IgD-negative memory B cell (primary cell): ENCODE measurements around the gene RAP1GDS1. TPM values are rescaled to one million over a fixed set of nuclear protein-coding genes. Genes with fewer than 3 reads are reported as not detected.
"Not testable (repeated sequence)": the region's sequence is repeated elsewhere in the genome, so short reads cannot be mapped to it uniquely, and the experiment has no call there.

ENCODE experiments used
- H3K27ac Mint-ChIP-seq, 3 donors: one replicate each; pipeline ENCODE4 v1.8.0; 2020 to 2022; ENCODE audit warnings: mild to moderate bottlenecking in 3 of 3, mixed read lengths in 3 of 3, moderate library complexity in 1 of 3
- H3K27me3 Mint-ChIP-seq: one replicate; pipeline ENCODE4 v1.8.0; 2021; ENCODE audit warnings: mixed read lengths
- H3K36me3 Mint-ChIP-seq: one replicate; pipeline ENCODE4 v1.8.0; 2020; ENCODE audit warnings: mild to moderate bottlenecking, mixed read lengths
- H3K4me1 Mint-ChIP-seq, 3 donors: one replicate each; pipeline ENCODE4 v1.8.0; 2020 to 2022; ENCODE audit warnings: mixed read lengths in 3 of 3, mild to moderate bottlenecking in 1 of 3
- H3K4me3 Mint-ChIP-seq, 4 donors: one replicate each; pipeline ENCODE4 v1.8.0; 2020 to 2022; ENCODE audit warnings: mild to moderate bottlenecking in 4 of 4, mixed read lengths in 4 of 4, moderate library complexity in 3 of 4
- H3K9me3 Mint-ChIP-seq, 3 donors: one replicate each; pipeline ENCODE4 v1.8.0; 2020 to 2021; ENCODE audit warnings: mixed read lengths in 3 of 3, mild to moderate bottlenecking in 1 of 3
- polyA plus RNA-seq: library from polyadenylated mRNA; unstranded; fragments of 300-500 nt; fragmentation: Illumina TruSeq; gene quantifications from one replicate; pipeline ENCODE4 v1.2.3, GENCODE V29; 2021

The RAP1GDS1 gene
- polyA plus RNA-seq, 1 donor from 2014 or later, result 37.9 TPM

DNA sequence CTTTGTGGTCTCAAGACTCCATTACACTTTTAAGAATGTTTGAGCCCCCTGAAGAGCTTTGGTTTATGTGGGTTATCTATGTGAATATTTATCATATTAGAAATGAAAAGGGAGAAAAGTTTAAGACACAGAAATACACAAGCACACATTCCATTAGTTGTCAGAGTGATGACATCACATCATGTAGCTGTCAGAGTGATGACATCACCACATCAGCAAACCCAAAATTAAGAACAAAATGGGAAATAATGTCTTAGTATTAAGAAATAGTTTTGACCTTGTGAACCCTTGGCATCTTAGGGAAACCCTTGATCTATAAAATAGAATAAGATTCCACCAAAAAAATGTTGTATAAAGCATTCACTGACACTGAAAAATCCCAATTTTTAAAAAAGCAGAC, 201.3 kb downstream of the RAP1GDS1 start:
- Mint-ChIP-seq H3K4me1 (peaks cover 0 to 2% (median 2%) of the 10 kb centered on the region in 3 donors), H3K27me3 (no peaks in the 10 kb centered on the region), H3K4me3 (no peak overlapping the region), H3K36me3 (no peaks in the 10 kb centered on the region), H3K9me3 (peaks cover 0 to 4% (median 4%) of the 10 kb centered on the region in 3 donors), H3K27ac (no peak overlapping the region)

DNA sequence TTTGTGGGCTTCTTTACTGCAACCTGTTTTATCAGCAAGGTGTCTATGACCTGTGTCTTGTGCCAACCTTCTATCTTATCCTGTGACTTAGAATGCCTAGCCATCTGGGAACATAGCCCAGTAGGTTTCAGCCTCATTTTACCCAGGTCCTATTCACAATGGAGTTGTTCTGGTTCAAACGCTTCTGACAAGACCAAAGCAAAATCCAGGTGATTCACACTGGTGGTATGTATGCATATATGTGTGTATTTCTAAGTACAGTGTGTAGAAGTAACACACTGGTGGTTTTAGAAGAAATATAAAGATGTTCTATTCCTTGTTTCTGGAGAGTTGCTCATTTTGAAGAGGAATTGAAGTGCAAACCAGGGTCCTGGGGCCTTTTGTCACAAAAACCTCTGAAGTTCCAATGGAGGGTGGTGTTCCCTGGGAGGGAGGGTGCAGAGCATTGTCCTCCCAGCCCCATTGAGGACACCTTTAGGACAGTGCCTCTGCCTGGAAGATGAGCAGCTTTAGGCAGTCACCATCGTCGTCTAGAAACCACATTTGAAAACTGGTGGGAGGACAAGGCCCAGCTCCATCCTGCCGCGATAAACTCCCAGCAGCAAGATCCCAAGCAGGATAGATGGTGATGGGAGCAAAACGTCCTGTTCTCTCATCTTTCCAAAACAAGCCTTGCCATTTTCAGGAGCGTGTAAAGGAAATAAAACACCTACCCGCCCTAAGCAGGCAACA, 205.8 kb downstream of the RAP1GDS1 start:
- Mint-ChIP-seq H3K27ac (peak overlapping the region in 1 of 3 donors; percentile 83), H3K27me3 (no peaks in the 10 kb centered on the region), H3K36me3 (peaks cover 2% of the 10 kb centered on the region), H3K9me3 (peaks cover 0 to 2% (median 0%) of the 10 kb centered on the region in 3 donors), H3K4me1 (peaks cover 0 to 5% (median 2%) of the 10 kb centered on the region in 3 donors), H3K4me3 (peak overlapping the region in 3 of 4 donors; percentile 53 to 89 (median 58))

DNA sequence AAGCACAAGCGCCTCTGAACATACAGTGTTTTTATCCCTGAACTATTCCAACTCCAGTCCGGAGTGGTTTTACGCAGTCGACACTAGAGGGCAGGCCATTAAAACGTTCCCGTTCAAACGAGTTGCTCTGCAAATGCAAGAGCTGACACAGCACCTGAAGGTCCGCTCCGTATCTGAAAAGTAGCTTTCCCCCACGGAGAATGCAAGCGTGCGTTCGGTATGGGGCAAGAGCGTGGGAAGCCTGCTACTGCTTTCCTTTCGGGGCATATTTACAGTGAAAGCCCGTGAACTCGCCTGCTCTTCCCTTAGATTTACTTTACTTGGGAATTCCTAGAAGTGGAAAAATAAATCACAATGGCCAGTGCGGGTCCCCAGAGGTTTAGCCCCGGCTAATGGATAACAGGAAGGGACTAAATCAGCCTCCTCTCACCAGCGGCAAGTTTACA, 206.5 kb downstream of the RAP1GDS1 start:
- H3K4me1 Mint-ChIP-seq, result peaks cover 0 to 5% (median 2%) of the 10 kb centered on the region in 3 donors
- H3K9me3 Mint-ChIP-seq, result no peaks in the 10 kb centered on the region
- peak overlapping the region in 1 of 3 donors; percentile 83 for H3K27ac Mint-ChIP-seq
- H3K36me3 Mint-ChIP-seq, result peaks cover 2% of the 10 kb centered on the region
- peak overlapping the region in 3 of 4 donors; percentile 53 to 92 (median 89) for H3K4me3 Mint-ChIP-seq
- H3K27me3 Mint-ChIP-seq, result no peaks in the 10 kb centered on the region

DNA sequence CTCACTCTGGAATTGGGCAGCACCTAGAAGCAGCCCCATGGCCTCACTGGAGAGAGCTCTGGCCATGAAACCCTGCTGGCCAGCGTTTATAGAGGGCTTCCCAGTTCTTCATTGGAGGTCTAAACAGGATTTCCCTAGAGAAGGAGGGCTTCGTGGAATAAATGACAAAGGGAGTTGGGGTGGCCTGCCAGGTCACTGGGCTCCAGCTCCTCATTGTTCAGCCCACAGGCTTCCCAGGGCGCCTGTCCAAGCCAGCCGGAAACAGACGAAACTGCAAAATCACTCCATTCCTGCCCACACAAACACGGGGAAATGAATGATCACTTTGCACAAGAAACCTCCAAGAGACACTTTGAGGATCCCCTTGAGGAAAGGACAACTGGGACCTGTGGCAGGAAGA, 207.5 kb downstream of the RAP1GDS1 start:
- Mint-ChIP-seq H3K4me1 (peaks cover 0 to 5% (median 2%) of the 10 kb centered on the region in 3 donors), H3K9me3 (no peaks in the 10 kb centered on the region), H3K27me3 (no peaks in the 10 kb centered on the region), H3K36me3 (peaks cover 3% of the 10 kb centered on the region), H3K27ac (no peak overlapping the region), H3K4me3 (no peak overlapping the region)

DNA sequence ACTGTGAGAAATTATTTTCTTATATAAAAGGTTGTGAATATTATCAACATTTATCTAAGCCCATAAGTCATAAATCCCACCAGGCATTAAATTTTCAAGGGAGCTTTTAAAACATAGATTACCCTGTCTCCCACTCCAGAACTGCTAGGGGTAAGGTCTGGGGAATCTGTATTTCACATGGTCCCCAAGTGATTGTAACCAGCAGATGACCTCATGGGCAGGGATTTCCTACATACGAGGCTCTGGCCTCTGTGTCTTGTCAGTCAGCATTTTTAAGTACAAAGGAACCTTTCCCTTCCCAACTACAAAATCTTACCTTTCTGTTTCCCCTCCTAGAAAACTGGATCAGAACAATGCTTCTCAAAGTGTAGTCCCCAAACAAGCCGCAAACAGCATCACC, 208.6 kb downstream of the RAP1GDS1 start:
- Mint-ChIP-seq H3K36me3 (peaks cover 3% of the 10 kb centered on the region), H3K4me1 (peaks cover 0 to 5% (median 2%) of the 10 kb centered on the region in 3 donors), H3K27me3 (no peaks in the 10 kb centered on the region), H3K27ac (no peak overlapping the region), H3K4me3 (no peak overlapping the region), H3K9me3 (no peaks in the 10 kb centered on the region)

DNA sequence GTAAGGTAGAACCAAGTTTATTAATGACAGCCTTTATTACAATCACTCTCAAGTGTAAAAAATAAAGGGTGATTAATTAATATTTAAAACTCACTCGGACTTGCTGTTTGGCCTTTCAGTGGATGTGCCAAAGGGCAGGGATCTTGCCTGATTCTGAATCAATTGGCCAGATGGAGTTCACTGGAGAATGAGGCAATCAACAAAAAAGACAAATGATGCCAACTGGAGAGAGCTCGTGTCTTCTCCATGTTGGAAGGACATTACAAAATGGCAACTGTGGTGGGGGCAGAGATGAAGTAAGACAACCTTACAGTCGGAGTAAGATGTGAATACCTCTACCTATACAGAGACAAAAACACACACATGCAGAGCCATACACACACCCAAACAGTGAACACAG, 209.2 kb downstream of the RAP1GDS1 start:
- no peaks in the 10 kb centered on the region for H3K27me3 Mint-ChIP-seq
- H3K4me1 Mint-ChIP-seq, result peaks cover 0 to 5% (median 2%) of the 10 kb centered on the region in 3 donors
- H3K36me3 Mint-ChIP-seq, result peaks cover 8% of the 10 kb centered on the region
- no peak overlapping the region for H3K27ac Mint-ChIP-seq
- H3K4me3 Mint-ChIP-seq, result no peak overlapping the region
- no peaks in the 10 kb centered on the region for H3K9me3 Mint-ChIP-seq

DNA sequence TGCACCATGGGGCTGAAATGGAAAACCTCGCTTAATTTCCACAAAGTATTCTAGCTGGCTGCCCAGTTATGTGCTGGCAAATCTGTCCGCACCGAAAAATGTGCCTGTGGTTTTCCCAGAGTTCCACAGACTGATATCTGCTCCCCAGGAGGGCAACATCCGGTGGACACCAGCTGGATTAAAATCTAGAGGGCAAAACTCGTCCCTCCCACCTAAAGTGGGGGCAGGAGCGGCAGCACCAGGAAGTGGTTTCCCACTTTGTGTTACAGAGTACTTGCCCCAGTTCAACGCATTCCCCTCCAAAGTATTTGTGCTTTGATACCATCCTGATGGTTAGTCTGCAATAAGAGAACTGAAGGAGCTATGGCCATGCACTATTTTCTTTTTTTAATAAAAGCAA, 209.6 kb downstream of the RAP1GDS1 start:
- H3K27me3 Mint-ChIP-seq, result no peaks in the 10 kb centered on the region
- H3K36me3 Mint-ChIP-seq, result peaks cover 10% of the 10 kb centered on the region
- no peaks in the 10 kb centered on the region for H3K9me3 Mint-ChIP-seq
- H3K4me1 Mint-ChIP-seq, result peaks cover 0 to 5% (median 2%) of the 10 kb centered on the region in 3 donors
- no peak overlapping the region for H3K27ac Mint-ChIP-seq
- H3K4me3 Mint-ChIP-seq, result no peak overlapping the region

DNA sequence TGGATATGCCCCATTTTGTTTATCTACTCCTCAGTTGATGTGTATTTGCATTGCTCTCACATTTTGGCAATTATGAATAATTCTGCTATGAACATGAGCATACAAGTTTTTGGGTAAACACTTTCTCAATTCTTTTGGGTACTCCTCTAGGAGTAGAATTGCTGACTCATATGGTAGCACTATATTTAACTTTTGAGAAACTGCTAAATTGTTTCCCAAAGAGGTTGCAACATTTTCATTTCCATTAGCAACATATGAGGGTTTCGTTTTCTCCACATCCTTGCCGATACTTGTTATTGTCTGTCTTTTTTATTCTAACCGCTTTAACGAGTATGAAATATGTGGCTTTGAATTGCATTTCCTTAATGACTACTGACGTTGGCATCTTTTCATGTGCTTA, 211.9 kb downstream of the RAP1GDS1 start:
- Mint-ChIP-seq H3K4me3 (no peak overlapping the region), H3K4me1 (peaks cover 0 to 1% (median 0%) of the 10 kb centered on the region in 3 donors), H3K27me3 (no peaks in the 10 kb centered on the region), H3K9me3 (peaks cover 0 to 1% (median 0%) of the 10 kb centered on the region in 3 donors), H3K36me3 (peaks cover 10% of the 10 kb centered on the region), H3K27ac (no peak overlapping the region)

DNA sequence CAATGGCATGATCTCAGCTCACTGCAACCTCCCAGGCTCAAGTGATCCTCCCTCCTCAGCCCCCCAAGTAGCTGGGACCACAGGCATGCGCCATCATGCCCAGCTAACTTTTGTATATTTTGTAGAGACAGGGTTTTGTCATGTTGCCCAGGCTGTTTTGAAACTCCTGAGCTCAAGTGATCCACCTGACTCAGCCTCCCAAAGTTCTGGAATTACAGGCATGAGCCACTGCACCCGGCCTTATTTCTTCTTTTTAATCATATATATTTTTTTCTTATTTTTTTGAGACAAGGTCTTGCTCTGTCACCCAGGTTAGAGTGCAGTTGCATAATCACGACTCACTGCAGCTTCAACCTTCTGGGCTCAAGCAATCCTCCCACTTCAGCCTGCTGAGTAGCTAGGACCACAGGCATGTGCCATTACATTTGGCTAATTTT, 213.2 kb downstream of the RAP1GDS1 start:
- Mint-ChIP-seq H3K4me3 (no peak overlapping the region), H3K9me3 (peaks cover 0 to 1% (median 0%) of the 10 kb centered on the region in 3 donors), H3K36me3 (peaks cover 11% of the 10 kb centered on the region), H3K4me1 (peaks cover 0 to 1% (median 0%) of the 10 kb centered on the region in 3 donors), H3K27ac (no peak overlapping the region), H3K27me3 (no peaks in the 10 kb centered on the region)

DNA sequence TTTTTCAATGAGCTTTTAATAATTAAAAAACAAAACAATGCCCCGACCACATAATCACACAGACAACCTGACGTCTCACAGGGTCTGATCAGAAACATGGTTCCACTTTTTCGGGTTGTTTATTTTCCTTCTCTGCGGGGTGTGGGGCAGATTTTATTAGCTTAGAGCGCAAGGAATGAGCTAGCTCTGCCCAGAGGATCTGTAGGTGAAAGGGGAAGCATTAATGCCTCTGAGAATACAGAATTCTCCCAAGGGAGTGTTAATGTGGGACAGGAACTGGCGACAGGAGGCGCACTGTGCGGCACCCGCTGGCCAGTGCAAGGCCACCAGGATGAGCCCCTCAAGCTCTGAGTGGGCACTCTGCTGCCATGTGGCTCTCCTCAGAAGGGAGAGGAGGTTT, 215.7 kb downstream of the RAP1GDS1 start:
- Mint-ChIP-seq H3K27me3 (no peaks in the 10 kb centered on the region), H3K27ac (peak overlapping the region in 1 of 3 donors; percentile 72), H3K4me3 (no peak overlapping the region), H3K36me3 (peaks cover 10% of the 10 kb centered on the region), H3K4me1 (peaks cover 0 to 2% (median 2%) of the 10 kb centered on the region in 3 donors), H3K9me3 (peaks cover 0 to 1% (median 0%) of the 10 kb centered on the region in 3 donors)

DNA sequence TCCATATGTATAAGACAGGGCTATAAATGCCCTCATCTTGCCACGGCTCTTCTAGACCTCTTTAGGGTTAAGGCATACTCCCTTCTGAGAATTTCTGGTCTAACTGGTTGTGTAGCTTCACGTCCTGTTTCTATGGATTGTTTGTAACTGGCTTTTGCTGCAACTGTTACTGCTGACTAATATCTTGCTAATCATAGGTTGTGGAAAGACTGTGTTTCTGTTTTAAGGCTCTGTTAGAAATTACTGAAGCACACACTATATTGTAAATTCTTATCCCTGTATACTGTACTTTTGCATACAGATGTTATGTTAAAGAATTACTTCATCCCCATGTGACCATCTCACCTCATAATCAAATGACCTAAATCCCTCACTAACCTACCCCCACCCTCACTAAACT, 218.4 kb downstream of the RAP1GDS1 start:
- not testable (repeated sequence) for H3K27ac Mint-ChIP-seq, H3K27me3 Mint-ChIP-seq, H3K4me3 Mint-ChIP-seq, H3K9me3 Mint-ChIP-seq
- H3K36me3 Mint-ChIP-seq, result peaks cover 12% of the 10 kb centered on the region
- peaks cover 9 to 22% (median 19%) of the 10 kb centered on the region in 3 donors for H3K4me1 Mint-ChIP-seq

DNA sequence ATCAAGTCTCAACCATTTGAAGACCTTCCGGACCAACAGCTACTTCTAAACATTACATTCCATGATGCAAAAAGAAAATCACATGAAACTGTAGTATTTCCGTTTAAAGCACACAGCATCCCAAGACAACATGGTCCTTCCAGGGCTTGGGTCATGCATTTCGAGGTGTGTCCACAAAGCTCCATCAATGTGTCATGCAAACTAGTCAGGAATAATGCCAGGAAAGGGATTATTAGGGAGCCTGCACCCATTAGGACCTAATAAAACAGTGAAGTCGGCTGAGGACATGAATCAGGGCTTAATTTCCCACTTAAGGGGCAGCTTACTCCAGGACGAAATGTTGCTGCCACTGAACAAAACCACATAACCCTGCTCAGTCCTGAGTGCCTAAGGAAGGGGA, 219.4 kb downstream of the RAP1GDS1 start:
- peaks cover 11 to 22% (median 19%) of the 10 kb centered on the region in 3 donors for H3K4me1 Mint-ChIP-seq
- no peak overlapping the region for H3K27ac Mint-ChIP-seq
- H3K4me3 Mint-ChIP-seq, result no peak overlapping the region
- H3K9me3 Mint-ChIP-seq, result peaks cover 0 to 1% (median 0%) of the 10 kb centered on the region in 3 donors
- H3K36me3 Mint-ChIP-seq, result peaks cover 12% of the 10 kb centered on the region
- no peaks in the 10 kb centered on the region for H3K27me3 Mint-ChIP-seq

DNA sequence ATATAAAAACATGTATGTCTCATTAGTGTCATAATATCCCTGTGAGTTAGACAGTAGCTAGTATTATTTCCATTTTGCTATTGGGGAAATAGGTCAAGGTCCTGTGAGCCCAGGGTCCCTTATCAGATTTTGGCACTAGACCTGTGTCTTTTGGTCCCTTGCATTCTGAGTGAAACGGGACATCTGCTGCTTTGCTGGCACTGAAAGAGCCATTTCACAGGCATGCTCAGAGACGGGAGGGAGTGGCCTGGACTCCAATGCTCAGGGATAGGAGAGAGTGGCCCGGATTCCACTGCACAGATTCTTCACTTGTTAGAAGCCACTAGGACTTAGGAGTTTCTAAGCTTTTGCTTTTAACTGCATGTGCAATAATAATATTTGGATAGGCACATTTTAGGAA, 220.0 kb downstream of the RAP1GDS1 start:
- peaks cover 0 to 1% (median 0%) of the 10 kb centered on the region in 3 donors for H3K9me3 Mint-ChIP-seq
- no peak overlapping the region for H3K27ac Mint-ChIP-seq
- no peak overlapping the region for H3K4me3 Mint-ChIP-seq
- peaks cover 11 to 22% (median 19%) of the 10 kb centered on the region in 3 donors for H3K4me1 Mint-ChIP-seq
- H3K27me3 Mint-ChIP-seq, result no peaks in the 10 kb centered on the region
- H3K36me3 Mint-ChIP-seq, result peaks cover 11% of the 10 kb centered on the region

DNA sequence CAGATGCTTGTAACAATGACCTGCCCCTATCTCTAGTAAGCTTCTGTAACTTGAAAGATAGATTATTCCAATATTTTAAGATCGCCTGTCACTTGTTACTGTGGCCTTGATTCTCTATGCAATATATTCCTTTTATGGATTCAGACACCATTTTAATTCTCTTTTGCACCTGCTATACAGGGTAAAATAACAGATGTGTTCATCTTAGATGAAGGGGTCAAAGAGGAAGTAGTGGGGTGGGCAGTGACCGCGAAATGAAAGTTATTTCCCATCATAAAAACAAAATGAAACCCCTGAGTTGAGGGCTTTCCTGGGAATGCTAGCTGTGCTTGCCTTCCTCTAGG, 221.3 kb downstream of the RAP1GDS1 start:
- Mint-ChIP-seq H3K9me3 (no peaks in the 10 kb centered on the region), H3K4me1 (peaks cover 11 to 22% (median 18%) of the 10 kb centered on the region in 3 donors), H3K27ac (peak overlapping the region in 1 of 3 donors; percentile 74), H3K4me3 (no peak overlapping the region), H3K27me3 (no peaks in the 10 kb centered on the region), H3K36me3 (peaks cover 11% of the 10 kb centered on the region)

DNA sequence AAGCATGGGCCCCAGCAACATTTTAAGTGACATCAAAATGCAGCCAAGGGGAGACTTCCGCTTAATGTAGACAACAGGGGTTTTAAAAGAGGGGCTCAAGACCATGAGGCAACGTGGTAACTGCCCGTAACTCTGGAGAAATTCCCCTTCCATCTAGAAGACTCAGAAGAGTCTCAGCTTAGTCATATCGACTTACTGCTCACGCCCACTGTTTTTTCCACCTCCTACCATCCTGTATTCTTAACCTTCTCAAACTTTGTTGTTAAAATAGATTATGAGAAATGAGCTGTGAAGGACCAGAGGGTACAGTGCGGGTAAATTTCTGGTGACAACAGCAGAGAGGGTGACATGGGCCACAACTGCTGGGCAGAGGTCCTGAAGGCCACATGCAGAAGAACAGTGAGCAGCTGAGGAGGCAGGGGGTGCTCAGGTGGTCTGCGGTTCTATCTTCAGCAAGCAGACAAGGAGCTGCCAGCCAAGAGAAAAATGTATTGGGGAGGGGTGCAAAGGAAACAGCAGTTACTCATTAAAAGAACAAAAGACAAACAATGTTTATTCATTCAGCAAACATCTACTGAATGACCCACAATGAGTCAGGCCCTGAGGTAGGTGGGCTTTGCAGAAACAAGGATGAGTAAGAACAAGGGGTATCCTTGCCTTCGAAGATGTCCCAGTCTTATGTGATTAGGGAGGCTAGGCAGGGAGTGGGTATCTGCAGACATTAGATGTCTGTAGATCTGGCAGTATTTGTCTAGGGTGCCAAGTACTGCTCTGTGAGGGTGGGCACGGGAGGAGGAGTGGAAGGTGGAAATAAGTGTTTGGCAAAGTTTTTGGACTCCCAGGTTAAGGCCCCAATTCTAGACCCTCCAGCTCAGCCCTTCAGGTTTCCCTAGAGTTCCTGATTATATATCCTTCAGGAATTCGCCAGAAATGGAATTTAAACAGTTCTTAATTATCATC, 221.9 kb downstream of the RAP1GDS1 start:
- Mint-ChIP-seq H3K4me1 (peaks cover 14 to 22% (median 18%) of the 10 kb centered on the region in 3 donors), H3K27me3 (no peaks in the 10 kb centered on the region)

More for the DNA sequence above, 221.9 kb downstream of the RAP1GDS1 start:
- peaks cover 11% of the 10 kb centered on the region for H3K36me3 Mint-ChIP-seq
- peak overlapping the region in 1 of 3 donors; percentile 74 for H3K27ac Mint-ChIP-seq
- H3K4me3 Mint-ChIP-seq, result no peak overlapping the region
- no peaks in the 10 kb centered on the region for H3K9me3 Mint-ChIP-seq
